Measurements from ENCODE around the gene FBXO8.

Gene FBXO8

GRCh38 chr4:174241162-174241561 lies 42.3 kb downstream of the FBXO8 start:
- no peak for DNase-seq

- no peak for DNase-seq
Observed at GRCh38 chr4:174236359-174236758, 47.1 kb downstream of the FBXO8 start.

- no peak for DNase-seq
Observed at GRCh38 chr4:174230680-174231079, 52.8 kb downstream of the FBXO8 start.

- DNase-seq = no peak
Observed at GRCh38 chr4:174230148-174230547, 53.3 kb downstream of the FBXO8 start.

GRCh38 chr4:174228988-174229387 lies 54.5 kb downstream of the FBXO8 start:
- no peak for DNase-seq

GRCh38 chr4:174225349-174226049 lies 58.0 kb downstream of the FBXO8 start:
- DNase-seq = no peak

GRCh38 chr4:174224550-174224949 lies 58.9 kb downstream of the FBXO8 start:
- DNase-seq = no peak

GRCh38 chr4:174222266-174222872 lies 61.1 kb downstream of the FBXO8 start:
- DNase-seq = no peak

GRCh38 chr4:174218127-174218790 lies 65.2 kb downstream of the FBXO8 start:
- DNase-seq = no peak

- no peak for DNase-seq
Observed at GRCh38 chr4:174217273-174218126, 66.0 kb downstream of the FBXO8 start.

- no peak for DNase-seq
Observed at GRCh38 chr4:174216799-174217272, 66.6 kb downstream of the FBXO8 start.

GRCh38 chr4:174215961-174216680 lies 67.3 kb downstream of the FBXO8 start:
- DNase-seq = no peak

- DNase-seq = no peak
Observed at GRCh38 chr4:174215057-174215456, 68.4 kb downstream of the FBXO8 start.

GRCh38 chr4:174214101-174214878 lies 69.2 kb downstream of the FBXO8 start:
- DNase-seq = no peak

- DNase-seq = no peak
Observed at GRCh38 chr4:174213731-174214100, 69.8 kb downstream of the FBXO8 start.

GRCh38 chr4:174212061-174212460 lies 71.4 kb downstream of the FBXO8 start:
- no peak for DNase-seq

GRCh38 chr4:174211622-174212044 lies 71.8 kb downstream of the FBXO8 start:
- no peak for DNase-seq

GRCh38 chr4:174210952-174211490 lies 72.4 kb downstream of the FBXO8 start:
- DNase-seq = no peak

- DNase-seq = no peak
Observed at GRCh38 chr4:174210354-174210753, 73.1 kb downstream of the FBXO8 start.

- no peak for DNase-seq
Observed at GRCh38 chr4:174209341-174209740, 74.1 kb downstream of the FBXO8 start.

- no peak for DNase-seq
Observed at GRCh38 chr4:174207367-174207766, 76.1 kb downstream of the FBXO8 start.

All from NCI-H1436 treated with DMSO at 0.1 percent for 48 hours (cell line).